Mammary epithelial cell (primary cell): ENCODE measurements around the gene ASPM.

Experiments used
- CTCF ChIP-seq, 2 donors: IDR thresholded peaks in 1 of 2; conservative IDR thresholded peaks in 1 of 2; 2 replicates each; pipeline ENCODE4 v1.5.1; 2011 to 2012; ENCODE audit warnings: inconsistent platforms in 2 of 2, low read length in 2 of 2, mild to moderate bottlenecking in 2 of 2, control low read depth in 1 of 2, low read depth in 1 of 2; ENCODE audit not compliant: insufficient read depth in 1 of 2; ENCODE audit errors: extremely low read depth in 1 of 2
- EZH2 ChIP-seq: IDR thresholded peaks from 2 replicates; pipeline ENCODE4 v1.6.1; 2012; ENCODE audit warnings: low read length, inconsistent platforms, borderline replicate concordance

DNA sequence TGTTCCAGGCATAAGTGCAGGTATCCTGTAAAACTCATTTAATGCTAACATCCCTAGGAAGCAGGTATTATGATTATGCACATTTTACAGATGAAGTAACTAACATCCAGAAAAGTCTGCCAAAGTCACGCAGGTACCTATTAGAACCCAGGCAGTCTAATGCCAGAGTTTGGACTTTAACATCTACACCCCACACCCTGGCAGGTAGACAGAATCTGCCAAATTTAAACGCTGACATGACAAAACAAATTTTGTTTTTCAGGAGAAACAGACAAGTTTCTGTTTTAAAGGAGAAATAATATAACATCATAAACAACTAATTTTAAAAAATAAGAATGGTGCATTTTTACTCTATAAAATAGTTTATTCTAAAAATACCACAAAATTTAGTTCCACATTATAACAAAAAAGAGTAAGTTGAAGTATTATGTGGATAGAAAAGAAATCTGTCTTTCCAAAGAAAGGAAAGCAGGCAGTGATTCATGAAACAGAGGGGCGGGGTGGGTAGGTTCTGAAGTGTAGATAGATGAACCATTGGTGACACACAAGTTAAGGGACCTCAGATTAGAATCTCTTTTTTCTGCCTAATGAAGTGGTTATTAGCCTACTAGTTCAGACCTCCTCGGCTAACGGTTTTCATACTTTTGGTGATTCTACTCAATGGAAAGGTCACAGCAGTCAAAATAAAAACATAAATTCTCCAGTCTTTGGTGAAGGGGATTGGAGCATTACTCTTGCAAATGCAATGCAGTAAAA is 1.7 kb downstream of the ASPM start:
- TF ChIP-seq CTCF (conservative IDR thresholded peaks at IDR 0.05 in 1 of 2, IDR thresholded peaks at IDR 0.05 in 1 of 2; ENCODE audit: extremely low read depth in 1 of 2, insufficient read depth in 1 of 2, low read depth in 1 of 2, low read length in 2 of 2) (no peak), EZH2 (no peak)
